ENCODE data around the gene MSRB3.

The MSRB3 gene

GRCh38 chr12:65432114-65432513, 153.6 kb downstream of the MSRB3 start:
- H3K4me3 ChIP-seq (ENCODE audit: low read depth, low read length), result no peak overlapping the region
- TF ChIP-seq CTCF (IDR thresholded peaks at IDR 0.05; ENCODE audit: low read depth, low read length), result no peak

GRCh38 chr12:65432651-65433050, 154.2 kb downstream of the MSRB3 start:
- no peak overlapping the region for H3K4me3 ChIP-seq (ENCODE audit: low read depth, low read length)
- no peak for TF ChIP-seq CTCF (IDR thresholded peaks at IDR 0.05; ENCODE audit: low read depth, low read length)

GRCh38 chr12:65434737-65435136, 156.3 kb downstream of the MSRB3 start:
- no peak for TF ChIP-seq CTCF (IDR thresholded peaks at IDR 0.05; ENCODE audit: low read depth, low read length)
- H3K4me3 ChIP-seq (ENCODE audit: low read depth, low read length), result no peak overlapping the region

- no peak overlapping the region for H3K4me3 ChIP-seq (ENCODE audit: low read depth, low read length)
- no peak for TF ChIP-seq CTCF (IDR thresholded peaks at IDR 0.05; ENCODE audit: low read depth, low read length)
Observed at GRCh38 chr12:65443038-65443437, 164.6 kb downstream of the MSRB3 start.

- H3K4me3 ChIP-seq (ENCODE audit: low read depth, low read length), result no peak overlapping the region
- TF ChIP-seq CTCF (IDR thresholded peaks at IDR 0.05; ENCODE audit: low read depth, low read length), result no peak
Observed at GRCh38 chr12:65444996-65445395, 166.5 kb downstream of the MSRB3 start.

GRCh38 chr12:65446901-65447300, 168.4 kb downstream of the MSRB3 start:
- no peak for TF ChIP-seq CTCF (IDR thresholded peaks at IDR 0.05; ENCODE audit: low read depth, low read length)
- no peak overlapping the region for H3K4me3 ChIP-seq (ENCODE audit: low read depth, low read length)

- no peak for TF ChIP-seq CTCF (IDR thresholded peaks at IDR 0.05; ENCODE audit: low read depth, low read length)
Observed at GRCh38 chr12:65449400-65449799, 170.9 kb downstream of the MSRB3 start.

More at GRCh38 chr12:65449400-65449799, 170.9 kb downstream of the MSRB3 start:
- no peak overlapping the region for H3K4me3 ChIP-seq (ENCODE audit: low read depth, low read length)

All from WI38 (cell line).